Measurements from ENCODE around the gene CDON.

Gene CDON

DNA sequence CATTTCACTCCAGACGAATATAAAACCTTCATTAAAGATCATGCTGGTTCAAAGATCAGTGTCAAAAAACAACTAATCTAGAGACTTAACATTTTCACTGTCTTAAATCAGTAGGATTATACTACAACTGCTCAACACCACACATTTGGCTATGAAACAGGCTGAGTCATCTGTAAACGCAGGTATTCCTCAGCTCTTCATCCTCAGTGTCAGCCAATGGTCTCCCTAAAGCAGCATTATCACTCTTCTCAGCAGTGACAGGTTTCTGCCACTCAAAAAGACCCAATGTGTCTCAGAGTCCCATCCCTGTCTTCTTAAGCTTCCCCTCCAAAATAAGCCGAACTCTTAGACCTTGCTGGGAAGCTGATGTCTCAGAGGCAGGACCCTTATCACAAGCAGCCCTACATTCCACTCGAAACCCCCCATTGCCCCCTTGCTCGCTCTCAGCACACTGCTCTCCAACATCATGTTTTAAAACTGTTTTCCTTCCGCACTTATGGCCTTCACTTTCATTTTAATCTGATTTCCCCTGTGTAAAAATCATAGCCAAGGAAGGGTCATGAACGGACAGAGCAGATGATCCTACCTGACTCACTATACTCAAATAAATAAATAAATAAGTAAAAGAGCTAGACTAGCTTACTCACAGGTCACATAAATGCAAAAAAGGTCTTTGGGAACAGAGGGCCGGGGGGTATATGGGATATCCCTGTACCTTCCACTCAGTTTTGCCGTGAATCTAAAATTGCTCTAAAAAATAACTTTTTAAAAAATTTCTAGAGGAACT lies 23.0 kb downstream of the CDON start:
- Histone ChIP-seq H3K9me3 (replicated peaks in 1 of 2; ENCODE audit: control insufficient read depth in 2 of 2, insufficient read depth in 1 of 2, low read depth in 1 of 2, low read length in 2 of 2) (no peaks in the 10 kb centered on the region), H3K4ac (ENCODE audit: low read length) (no peak overlapping the region), H4K8ac (ENCODE audit: low read depth, low read length) (no peak overlapping the region), H3K14ac (ENCODE audit: low read length) (no peak overlapping the region), H3K4me1 (ENCODE audit: control insufficient read depth in 2 of 2, insufficient read depth in 1 of 2, low read depth in 1 of 2, low read length in 2 of 2) (peaks cover 10 to 13% of the 10 kb centered on the region in 2 donors), H3K18ac (ENCODE audit: low read length) (no peak overlapping the region), H2BK15ac (ENCODE audit: low read length) (no peak overlapping the region), H3K9ac (ENCODE audit: low read depth, low read length, poor library complexity) (no peak overlapping the region), H2BK12ac (ENCODE audit: low read length) (no peak overlapping the region), H2AFZ (ENCODE audit: low read length) (no peak overlapping the region), H3K27me3 (ENCODE audit: control insufficient read depth in 3 of 3, insufficient read depth in 3 of 3, low read depth in 1 of 3, low read length in 3 of 3) (no peaks in the 10 kb centered on the region), H3K4me3 (ENCODE audit: low read length in 2 of 2) (no peak overlapping the region), H4K91ac (ENCODE audit: low read depth, low read length, poor library complexity) (no peak overlapping the region), H3K4me2 (ENCODE audit: insufficient read depth, low read length, poor library complexity, severe bottlenecking) (no peak overlapping the region), H2BK120ac (ENCODE audit: low read depth, low read length) (no peak overlapping the region), H3K79me1 (ENCODE audit: low read depth, low read length) (peaks cover 3% of the 10 kb centered on the region), H3K27ac (replicated peaks; ENCODE audit: low read length) (no peak overlapping the region), H3K36me3 (replicated peaks in 1 of 2; ENCODE audit: control insufficient read depth in 2 of 2, insufficient read depth in 2 of 2, low read length in 2 of 2) (no peaks in the 10 kb centered on the region), H2AK5ac (ENCODE audit: low read depth, low read length) (no peak overlapping the region), H3K23ac (ENCODE audit: low read depth, low read length, poor library complexity) (no peak overlapping the region), H2BK5ac (ENCODE audit: low read length) (no peak overlapping the region)
- no CpG with 5 or more reads among the region's 9 CpGs for WGBS, 2 donors (ENCODE audit: extremely low coverage in 2 of 2, insufficient read length in 2 of 2, insufficient replicate concordance in 1 of 2)
- DNase-seq (ENCODE audit: low spot score), result no peak

DNA sequence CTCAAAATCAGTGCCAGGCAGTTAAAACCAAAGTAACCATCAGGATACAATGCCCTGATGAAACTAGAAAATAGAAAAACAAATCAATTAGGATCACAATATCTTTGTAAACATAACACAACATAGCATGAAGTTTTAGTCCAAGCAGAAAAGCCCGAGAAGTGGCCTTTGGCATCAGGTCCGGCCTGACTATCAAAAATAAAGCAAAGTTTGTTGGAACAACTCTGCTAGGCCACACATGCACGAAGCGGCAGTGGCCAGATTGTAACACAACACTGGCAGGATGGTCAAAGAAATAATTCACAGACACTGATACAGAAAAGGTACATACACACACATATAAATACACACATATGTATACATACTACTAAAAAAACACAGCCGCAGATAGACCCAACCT lies 26.9 kb downstream of the CDON start:
- no CpG with 5 or more reads among the region's 5 CpGs for WGBS, 2 donors (ENCODE audit: extremely low coverage in 2 of 2, insufficient read length in 2 of 2, insufficient replicate concordance in 1 of 2)
- H2BK120ac ChIP-seq (ENCODE audit: low read depth, low read length), result no peak overlapping the region
- H2BK5ac ChIP-seq (ENCODE audit: low read length), result no peak overlapping the region
- no peaks in the 10 kb centered on the region for H3K27me3 ChIP-seq (ENCODE audit: control insufficient read depth in 3 of 3, insufficient read depth in 3 of 3, low read depth in 1 of 3, low read length in 3 of 3)
- no peak overlapping the region for H3K23ac ChIP-seq (ENCODE audit: low read depth, low read length, poor library complexity)
- no peak overlapping the region for H3K27ac ChIP-seq (replicated peaks; ENCODE audit: low read length)
- no peak overlapping the region for H3K9ac ChIP-seq (ENCODE audit: low read depth, low read length, poor library complexity)
- no peaks in the 10 kb centered on the region for H3K9me3 ChIP-seq (replicated peaks in 1 of 2; ENCODE audit: control insufficient read depth in 2 of 2, insufficient read depth in 1 of 2, low read depth in 1 of 2, low read length in 2 of 2)
- H2AFZ ChIP-seq (ENCODE audit: low read length), result no peak overlapping the region
- H4K8ac ChIP-seq (ENCODE audit: low read depth, low read length), result no peak overlapping the region
- H3K4me1 ChIP-seq (ENCODE audit: control insufficient read depth in 2 of 2, insufficient read depth in 1 of 2, low read depth in 1 of 2, low read length in 2 of 2), result peaks cover 27 to 28% of the 10 kb centered on the region in 2 donors
- no peak overlapping the region for H3K14ac ChIP-seq (ENCODE audit: low read length)
- H4K91ac ChIP-seq (ENCODE audit: low read depth, low read length, poor library complexity), result no peak overlapping the region
- no peak for DNase-seq (ENCODE audit: low spot score)
- no peaks in the 10 kb centered on the region for H3K36me3 ChIP-seq (replicated peaks in 1 of 2; ENCODE audit: control insufficient read depth in 2 of 2, insufficient read depth in 2 of 2, low read length in 2 of 2)
- no peak overlapping the region for H3K4me3 ChIP-seq (ENCODE audit: low read length in 2 of 2)
- no peak overlapping the region for H2BK12ac ChIP-seq (ENCODE audit: low read length)
- no peak overlapping the region for H3K18ac ChIP-seq (ENCODE audit: low read length)
- no peak overlapping the region for H3K4ac ChIP-seq (ENCODE audit: low read length)
- H3K79me1 ChIP-seq (ENCODE audit: low read depth, low read length), result no peaks in the 10 kb centered on the region
- H3K4me2 ChIP-seq (ENCODE audit: insufficient read depth, low read length, poor library complexity, severe bottlenecking), result no peak overlapping the region
- no peak overlapping the region for H2BK15ac ChIP-seq (ENCODE audit: low read length)
- H2AK5ac ChIP-seq (ENCODE audit: low read depth, low read length), result no peak overlapping the region

DNA sequence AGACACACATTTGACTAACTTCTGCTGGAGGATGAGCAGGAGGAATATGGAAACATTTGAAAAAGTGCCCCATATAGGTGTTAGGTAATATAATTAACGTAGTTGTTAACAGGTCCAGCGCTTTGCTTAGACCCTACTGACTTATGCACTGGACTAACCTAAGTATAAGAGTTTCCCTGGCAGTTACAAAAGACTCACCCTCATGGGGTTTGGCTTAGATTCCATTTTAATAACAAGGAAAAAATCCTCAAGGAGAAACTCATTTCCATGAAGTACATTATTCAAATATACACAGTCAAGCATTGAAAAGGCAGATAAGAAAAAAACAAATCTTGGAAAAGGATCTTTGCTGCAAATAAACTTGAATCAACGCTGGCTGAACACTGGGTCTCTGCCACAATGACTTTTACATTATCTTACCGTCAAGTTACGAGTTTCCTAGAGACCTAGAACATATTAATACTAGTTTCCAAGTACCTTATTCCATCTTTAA lies 27.7 kb downstream of the CDON start:
- no peak for DNase-seq (ENCODE audit: low spot score)
- H3K27me3 ChIP-seq (ENCODE audit: control insufficient read depth in 3 of 3, insufficient read depth in 3 of 3, low read depth in 1 of 3, low read length in 3 of 3), result no peaks in the 10 kb centered on the region
- no peak overlapping the region for H3K14ac ChIP-seq (ENCODE audit: low read length)
- no peak overlapping the region for H3K23ac ChIP-seq (ENCODE audit: low read depth, low read length, poor library complexity)
- H3K9ac ChIP-seq (ENCODE audit: low read depth, low read length, poor library complexity), result no peak overlapping the region
- no peak overlapping the region for H2AFZ ChIP-seq (ENCODE audit: low read length)
- WGBS, 2 donors (ENCODE audit: extremely low coverage in 2 of 2, insufficient read length in 2 of 2, insufficient replicate concordance in 1 of 2), result no CpG with 5 or more reads among the region's 5 CpGs
- no peak overlapping the region for H2BK12ac ChIP-seq (ENCODE audit: low read length)
- H3K4me3 ChIP-seq (ENCODE audit: low read length in 2 of 2), result no peak overlapping the region
- no peaks in the 10 kb centered on the region for H3K79me1 ChIP-seq (ENCODE audit: low read depth, low read length)
- no peaks in the 10 kb centered on the region for H3K9me3 ChIP-seq (replicated peaks in 1 of 2; ENCODE audit: control insufficient read depth in 2 of 2, insufficient read depth in 1 of 2, low read depth in 1 of 2, low read length in 2 of 2)
- H3K4me2 ChIP-seq (ENCODE audit: insufficient read depth, low read length, poor library complexity, severe bottlenecking), result no peak overlapping the region
- no peak overlapping the region for H3K18ac ChIP-seq (ENCODE audit: low read length)
- H3K4me1 ChIP-seq (ENCODE audit: control insufficient read depth in 2 of 2, insufficient read depth in 1 of 2, low read depth in 1 of 2, low read length in 2 of 2), result peaks cover 27 to 28% of the 10 kb centered on the region in 2 donors
- H2AK5ac ChIP-seq (ENCODE audit: low read depth, low read length), result no peak overlapping the region
- H2BK15ac ChIP-seq (ENCODE audit: low read length), result no peak overlapping the region
- H2BK5ac ChIP-seq (ENCODE audit: low read length), result no peak overlapping the region
- H4K8ac ChIP-seq (ENCODE audit: low read depth, low read length), result no peak overlapping the region
- H3K27ac ChIP-seq (replicated peaks; ENCODE audit: low read length), result peak overlapping the region; percentile 69
- H3K36me3 ChIP-seq (replicated peaks in 1 of 2; ENCODE audit: control insufficient read depth in 2 of 2, insufficient read depth in 2 of 2, low read length in 2 of 2), result no peaks in the 10 kb centered on the region
- H3K4ac ChIP-seq (ENCODE audit: low read length), result no peak overlapping the region
- H2BK120ac ChIP-seq (ENCODE audit: low read depth, low read length), result no peak overlapping the region
- no peak overlapping the region for H4K91ac ChIP-seq (ENCODE audit: low read depth, low read length, poor library complexity)

GRCh38 chr11:126034039-126034932 lies 28.4 kb downstream of the CDON start:
- H3K27me3 ChIP-seq (ENCODE audit: control insufficient read depth in 3 of 3, insufficient read depth in 3 of 3, low read depth in 1 of 3, low read length in 3 of 3), result no peaks in the 10 kb centered on the region
- H3K14ac ChIP-seq (ENCODE audit: low read length), result no peak overlapping the region
- H4K8ac ChIP-seq (ENCODE audit: low read depth, low read length), result no peak overlapping the region
- no peak overlapping the region for H2AFZ ChIP-seq (ENCODE audit: low read length)
- H2AK5ac ChIP-seq (ENCODE audit: low read depth, low read length), result no peak overlapping the region
- peaks cover 24 to 27% of the 10 kb centered on the region in 2 donors for H3K4me1 ChIP-seq (ENCODE audit: control insufficient read depth in 2 of 2, insufficient read depth in 1 of 2, low read depth in 1 of 2, low read length in 2 of 2)
- H3K9me3 ChIP-seq (replicated peaks in 1 of 2; ENCODE audit: control insufficient read depth in 2 of 2, insufficient read depth in 1 of 2, low read depth in 1 of 2, low read length in 2 of 2), result no peaks in the 10 kb centered on the region
- no peak overlapping the region for H3K9ac ChIP-seq (ENCODE audit: low read depth, low read length, poor library complexity)
- DNase-seq (ENCODE audit: low spot score), result peak; percentile 77
- no peak overlapping the region for H2BK5ac ChIP-seq (ENCODE audit: low read length)
- no peak overlapping the region for H2BK15ac ChIP-seq (ENCODE audit: low read length)
- H3K4me3 ChIP-seq (ENCODE audit: low read length in 2 of 2), result no peak overlapping the region
- H3K36me3 ChIP-seq (replicated peaks in 1 of 2; ENCODE audit: control insufficient read depth in 2 of 2, insufficient read depth in 2 of 2, low read length in 2 of 2), result no peaks in the 10 kb centered on the region
- no peak overlapping the region for H4K91ac ChIP-seq (ENCODE audit: low read depth, low read length, poor library complexity)
- H3K4ac ChIP-seq (ENCODE audit: low read length), result no peak overlapping the region
- H2BK12ac ChIP-seq (ENCODE audit: low read length), result no peak overlapping the region
- no CpG with 5 or more reads among the region's 10 CpGs for WGBS, 2 donors (ENCODE audit: extremely low coverage in 2 of 2, insufficient read length in 2 of 2, insufficient replicate concordance in 1 of 2)
- peak overlapping the region; percentile 87 for H3K27ac ChIP-seq (replicated peaks; ENCODE audit: low read length)
- peak overlapping the region; percentile 12 for H3K4me2 ChIP-seq (ENCODE audit: insufficient read depth, low read length, poor library complexity, severe bottlenecking)
- H2BK120ac ChIP-seq (ENCODE audit: low read depth, low read length), result no peak overlapping the region
- no peak overlapping the region for H3K23ac ChIP-seq (ENCODE audit: low read depth, low read length, poor library complexity)
- no peak overlapping the region for H3K18ac ChIP-seq (ENCODE audit: low read length)
- no peaks in the 10 kb centered on the region for H3K79me1 ChIP-seq (ENCODE audit: low read depth, low read length)

Measured in neuronal stem cell (in vitro differentiated cells).